ENCODE results near the gene IRF2.
A peak's percentile ranks its signal among the peaks of the same experiment; 100 is the strongest.

The IRF2 gene

GRCh38 chr4:184474263-184475095 is at the start of gene IRF2:
Gene IRF2, minus strand, starts transcription at chr4:184474550. Its CDS starts 45,486 bp downstream, at chr4:184429064.
- peak; percentile 93 to 98 for DNase-seq

GRCh38 chr4:184515606-184516005 is 41.3 kb upstream of the IRF2 start:
- no peak for DNase-seq

GRCh38 chr4:184514121-184514988 is 40.0 kb upstream of the IRF2 start:
- DNase-seq, result peak; percentile 22 to 47

- DNase-seq, result no peak
Observed at GRCh38 chr4:184513802-184514120, 39.4 kb upstream of the IRF2 start.

GRCh38 chr4:184511156-184511555 is 36.8 kb upstream of the IRF2 start:
- DNase-seq, result no peak

- no peak for DNase-seq
Observed at GRCh38 chr4:184510401-184510800, 36.1 kb upstream of the IRF2 start.

- no peak for DNase-seq
Observed at GRCh38 chr4:184506527-184507121, 32.3 kb upstream of the IRF2 start.

GRCh38 chr4:184504385-184504784 is 30.0 kb upstream of the IRF2 start:
- no peak for DNase-seq

- DNase-seq, result no peak
Observed at GRCh38 chr4:184503869-184504300, 29.5 kb upstream of the IRF2 start.

GRCh38 chr4:184500748-184501589 is 26.6 kb upstream of the IRF2 start:
- DNase-seq, result no peak

GRCh38 chr4:184499996-184500395 is 25.6 kb upstream of the IRF2 start:
- DNase-seq, result no peak

GRCh38 chr4:184498598-184498997 is 24.2 kb upstream of the IRF2 start:
- no peak for DNase-seq

- no peak for DNase-seq
Observed at GRCh38 chr4:184489771-184490170, 15.4 kb upstream of the IRF2 start.

- no peak for DNase-seq
Observed at GRCh38 chr4:184487503-184487902, 13.2 kb upstream of the IRF2 start.

GRCh38 chr4:184485279-184485678 is 10.9 kb upstream of the IRF2 start:
- DNase-seq, result no peak

- DNase-seq, result no peak
Observed at GRCh38 chr4:184481544-184481943, 7.2 kb upstream of the IRF2 start.

- no peak for DNase-seq
Observed at GRCh38 chr4:184479516-184479950, 5.2 kb upstream of the IRF2 start.

GRCh38 chr4:184477201-184477999 is 3.0 kb upstream of the IRF2 start:
- DNase-seq, result no peak

- peak in 1 of 2 experiments; percentile 15 for DNase-seq
Observed at GRCh38 chr4:184476695-184477094, 2.3 kb upstream of the IRF2 start.

GRCh38 chr4:184475498-184475897 is 1.1 kb upstream of the IRF2 start:
- DNase-seq, result no peak

GRCh38 chr4:184475096-184475461 is 729 bp upstream of the IRF2 start:
- peak; percentile 54 to 71 for DNase-seq
